ENCODE results near the gene KCNT1.
"Not testable (repeated sequence)": the region's sequence is repeated elsewhere in the genome, so short reads cannot be mapped to it uniquely, and the experiment has no call there.

The KCNT1 gene

DNA sequence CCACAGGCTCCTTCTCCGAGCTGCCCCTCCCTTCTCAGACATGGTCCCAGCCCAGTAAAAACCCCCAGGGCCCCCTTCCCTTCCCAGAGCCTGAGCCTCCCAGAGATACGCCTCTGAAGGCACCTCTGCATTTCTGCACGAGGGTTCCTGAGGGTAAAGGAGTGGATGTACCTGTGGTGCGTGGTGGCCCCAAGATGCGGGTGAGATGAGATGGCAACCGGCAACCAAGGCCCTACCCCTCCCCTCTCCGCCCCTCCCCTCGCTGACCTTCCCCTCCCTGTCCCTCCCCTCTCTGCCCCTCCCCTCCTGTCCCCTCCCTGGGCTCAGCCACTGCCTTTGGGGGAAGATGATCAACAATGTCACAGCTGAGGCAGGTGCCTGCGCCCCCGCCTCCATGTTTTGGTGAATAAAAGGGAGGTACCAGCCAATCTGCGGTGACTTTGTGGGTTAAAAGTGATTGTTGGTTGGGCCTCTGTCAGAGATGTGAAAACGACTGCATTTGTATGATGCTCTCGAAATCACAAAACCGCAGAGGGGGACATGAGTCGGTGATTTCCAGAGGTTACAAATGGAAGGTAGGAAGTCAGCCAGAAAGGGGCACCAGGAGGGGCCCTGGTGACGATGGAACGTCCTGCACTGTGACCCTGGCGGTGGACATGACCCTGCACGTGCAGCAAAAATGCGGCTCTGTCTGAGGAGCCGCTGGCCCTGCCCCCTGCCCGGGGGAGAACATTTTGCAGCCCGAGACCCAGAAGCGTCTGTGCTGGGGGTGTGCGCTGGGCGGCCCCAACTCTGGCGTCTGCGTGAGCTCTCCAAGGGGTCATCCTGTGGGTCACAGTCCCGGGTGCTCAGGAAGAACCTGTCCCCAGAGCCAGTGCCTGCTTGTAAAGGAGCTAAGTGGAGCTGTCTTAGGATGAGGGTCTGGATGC, 35.2 kb upstream of the KCNT1 start:
- TF ChIP-seq, protein P1, sequence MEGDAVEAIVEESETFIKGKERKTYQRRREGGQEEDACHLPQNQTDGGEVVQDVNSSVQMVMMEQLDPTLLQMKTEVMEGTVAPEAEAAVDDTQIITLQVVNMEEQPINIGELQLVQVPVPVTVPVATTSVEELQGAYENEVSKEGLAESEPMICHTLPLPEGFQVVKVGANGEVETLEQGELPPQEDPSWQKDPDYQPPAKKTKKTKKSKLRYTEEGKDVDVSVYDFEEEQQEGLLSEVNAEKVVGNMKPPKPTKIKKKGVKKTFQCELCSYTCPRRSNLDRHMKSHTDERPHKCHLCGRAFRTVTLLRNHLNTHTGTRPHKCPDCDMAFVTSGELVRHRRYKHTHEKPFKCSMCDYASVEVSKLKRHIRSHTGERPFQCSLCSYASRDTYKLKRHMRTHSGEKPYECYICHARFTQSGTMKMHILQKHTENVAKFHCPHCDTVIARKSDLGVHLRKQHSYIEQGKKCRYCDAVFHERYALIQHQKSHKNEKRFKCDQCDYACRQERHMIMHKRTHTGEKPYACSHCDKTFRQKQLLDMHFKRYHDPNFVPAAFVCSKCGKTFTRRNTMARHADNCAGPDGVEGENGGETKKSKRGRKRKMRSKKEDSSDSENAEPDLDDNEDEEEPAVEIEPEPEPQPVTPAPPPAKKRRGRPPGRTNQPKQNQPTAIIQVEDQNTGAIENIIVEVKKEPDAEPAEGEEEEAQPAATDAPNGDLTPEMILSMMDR (conservative IDR thresholded peaks at IDR 0.05; ENCODE audit: low read depth, low read length): no peak
- no peak overlapping the region for H3K4me3 ChIP-seq (ENCODE audit: low read depth, low read length)
- no peak for DNase-seq (ENCODE audit: low read depth)

DNA sequence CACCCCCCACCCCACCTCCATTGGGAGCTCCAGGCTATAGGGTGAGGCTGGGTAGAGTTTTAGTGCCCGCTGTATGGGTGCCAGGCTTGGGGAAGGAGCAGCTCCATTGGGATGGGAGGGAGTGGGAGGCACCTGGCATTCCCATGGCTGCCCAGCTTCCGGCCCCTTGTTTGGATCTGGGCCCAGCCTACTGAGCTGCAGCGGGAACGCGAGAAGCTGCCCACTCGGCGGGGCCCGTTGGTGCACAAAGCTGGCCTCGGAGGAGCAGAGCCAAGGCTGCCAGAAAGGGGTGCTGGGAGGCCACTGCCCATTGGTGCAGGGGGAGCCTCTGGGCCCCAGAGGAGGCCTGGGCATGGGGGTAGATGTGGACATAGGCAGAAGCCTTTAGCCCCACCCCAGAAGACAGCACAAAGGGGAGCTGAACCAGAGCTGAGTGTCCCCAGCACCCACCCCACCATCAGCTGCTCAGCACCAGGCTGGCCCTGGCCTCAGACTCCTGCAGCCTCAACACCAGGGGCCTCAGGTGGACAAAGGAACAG, 34.5 kb upstream of the KCNT1 start:
- DNase-seq (ENCODE audit: low read depth): no peak
- H3K4me3 ChIP-seq (ENCODE audit: low read depth, low read length): no peak overlapping the region
- TF ChIP-seq, protein P1 (conservative IDR thresholded peaks at IDR 0.05; ENCODE audit: low read depth, low read length): no peak

DNA sequence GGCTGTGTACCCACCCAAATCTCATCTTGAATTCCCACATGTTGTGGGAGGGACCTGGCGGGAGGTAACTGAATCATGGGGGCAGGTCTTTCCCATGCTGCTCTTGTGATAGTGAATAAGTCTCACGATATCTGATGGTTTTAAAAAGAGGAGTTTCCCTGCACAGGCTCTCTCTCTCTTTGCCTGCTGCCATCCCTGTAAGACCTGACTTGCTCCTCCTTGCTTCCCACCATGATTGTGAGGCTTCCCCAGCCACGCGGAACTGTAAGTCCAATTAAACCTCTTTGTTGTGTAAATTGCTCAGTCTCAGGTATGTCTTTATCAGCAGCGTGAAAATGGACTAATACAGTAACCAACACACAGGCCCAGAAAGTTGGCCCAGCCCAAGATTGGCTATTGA, 33.0 kb upstream of the KCNT1 start:
- H3K4me3 ChIP-seq (ENCODE audit: low read depth, low read length); DNase-seq (ENCODE audit: low read depth): not testable (repeated sequence)

DNA sequence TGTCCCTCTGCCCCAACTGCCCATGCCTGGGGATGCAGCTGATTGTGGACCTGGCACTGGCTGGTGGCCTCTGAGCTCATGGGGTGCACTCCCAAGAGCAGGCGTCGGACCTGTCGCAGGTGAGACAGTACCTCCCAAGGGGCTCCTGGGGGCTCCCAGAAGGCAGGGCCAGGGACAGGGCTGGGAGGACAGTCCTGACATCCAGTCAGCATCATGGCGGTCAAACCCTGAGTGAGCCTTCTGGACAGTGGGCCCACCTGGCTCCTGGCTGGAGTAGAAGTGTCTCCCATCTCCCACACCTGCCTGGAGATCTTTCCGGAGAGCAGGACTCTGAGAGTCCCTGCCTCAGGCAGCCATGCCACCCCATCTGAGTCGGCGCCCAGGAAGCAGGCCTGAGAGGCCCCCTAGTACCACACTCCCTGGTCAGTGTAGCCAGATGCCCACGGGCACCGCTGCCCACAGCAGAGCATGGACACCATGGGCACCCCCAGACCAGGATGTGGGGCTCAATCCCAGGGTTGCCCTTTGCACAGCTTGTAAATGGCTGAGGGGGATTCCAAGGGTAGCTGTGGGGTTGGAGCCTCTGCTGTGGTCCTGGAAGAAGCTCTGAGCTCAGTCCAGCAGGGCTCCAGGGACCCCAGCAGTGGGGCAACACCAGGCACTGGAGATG, 32.2 kb upstream of the KCNT1 start:
- no peak overlapping the region for H3K4me3 ChIP-seq (ENCODE audit: low read depth, low read length)
- TF ChIP-seq, protein P1 (conservative IDR thresholded peaks at IDR 0.05; ENCODE audit: low read depth, low read length): no peak
- DNase-seq (ENCODE audit: low read depth): no peak

DNA sequence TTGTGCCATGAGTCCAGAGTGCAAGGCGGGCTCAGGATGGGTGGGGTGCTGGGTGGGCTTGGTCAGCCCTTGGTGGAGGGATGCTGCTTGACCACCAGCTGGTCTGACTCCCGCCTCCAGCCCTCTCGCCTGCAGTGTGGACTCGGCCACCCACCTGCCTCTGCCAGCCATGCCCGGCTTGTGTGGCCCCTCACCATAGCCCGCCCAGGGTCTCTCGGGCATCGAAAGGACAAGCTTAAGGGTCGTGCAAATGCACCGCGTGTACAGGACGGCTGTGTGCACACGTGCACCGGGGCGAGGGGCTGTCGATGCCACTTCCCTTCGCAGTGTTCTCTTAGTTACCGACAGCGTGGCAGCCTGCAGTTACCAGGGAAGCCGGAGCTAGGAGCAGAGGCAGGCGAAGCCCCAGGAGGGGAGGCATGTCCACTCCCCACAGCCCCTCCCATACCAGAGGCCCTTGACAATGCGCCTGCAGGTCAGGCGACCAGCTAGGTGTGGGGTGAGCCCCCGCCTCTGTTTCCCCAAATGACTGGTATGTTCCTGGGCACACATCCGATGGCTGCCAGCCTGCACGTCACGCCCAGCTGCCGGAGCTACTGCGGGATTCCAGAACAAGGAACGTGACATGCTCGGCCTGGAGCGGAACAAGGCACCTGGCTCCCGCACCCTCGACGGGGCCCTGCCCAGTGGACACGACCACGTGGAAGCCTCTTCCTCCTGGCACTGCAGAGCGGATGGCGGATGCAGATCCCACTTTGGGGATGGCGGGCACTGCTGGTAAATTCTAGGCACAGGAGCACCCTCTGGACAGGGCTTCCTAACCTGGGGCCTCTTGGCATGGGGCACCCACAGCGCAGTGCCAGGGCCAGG, 31.0 kb upstream of the KCNT1 start:
- H3K4me3 ChIP-seq (ENCODE audit: low read depth, low read length): no peak overlapping the region
- no peak for DNase-seq (ENCODE audit: low read depth)
- TF ChIP-seq, protein P1 (conservative IDR thresholded peaks at IDR 0.05; ENCODE audit: low read depth, low read length): no peak

DNA sequence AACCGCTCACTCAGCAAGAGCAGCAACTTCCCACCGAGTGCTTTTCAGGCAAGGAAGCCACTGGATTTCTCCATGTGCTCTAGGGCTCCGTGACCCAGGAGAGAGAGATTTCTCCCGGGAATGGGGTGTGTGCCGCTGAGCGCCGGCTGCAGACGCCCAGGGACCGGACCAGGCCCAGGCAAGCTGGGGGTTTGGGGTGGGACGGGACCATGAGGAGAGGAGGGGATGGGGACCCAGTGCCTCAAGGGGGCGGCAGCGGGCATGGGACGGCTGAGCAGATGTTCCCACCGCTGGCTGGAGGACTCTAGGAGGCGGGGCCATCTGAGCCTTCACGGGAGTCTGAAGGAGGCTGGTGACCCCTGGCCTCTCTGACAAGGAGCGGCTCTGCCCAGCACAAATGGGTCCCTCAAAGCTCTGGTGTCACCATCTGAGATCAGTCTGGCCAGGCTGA, 30.4 kb upstream of the KCNT1 start:
- DNase-seq (ENCODE audit: low read depth): no peak
- H3K4me3 ChIP-seq (ENCODE audit: low read depth, low read length): no peak overlapping the region
- TF ChIP-seq, protein P1 (conservative IDR thresholded peaks at IDR 0.05; ENCODE audit: low read depth, low read length): no peak

DNA sequence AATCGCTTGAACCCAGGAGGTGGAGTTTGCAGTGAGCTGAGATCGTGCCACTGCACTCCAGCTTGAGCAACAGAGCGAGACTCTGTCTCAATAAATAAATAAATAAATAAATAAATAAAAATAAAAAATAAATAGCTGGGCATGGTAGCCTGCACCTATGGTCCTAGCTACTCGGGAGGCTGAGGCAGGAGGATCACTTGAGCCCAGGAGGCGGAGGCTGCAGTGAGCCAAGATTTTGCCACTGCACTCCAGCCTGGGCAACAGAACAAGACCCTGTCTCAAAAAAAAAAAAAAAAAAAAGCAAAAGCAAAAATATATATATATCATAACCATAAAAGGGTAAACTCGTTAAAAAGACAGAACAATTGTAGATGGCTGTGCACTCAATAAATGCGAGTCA, 29.2 kb upstream of the KCNT1 start:
- DNase-seq (ENCODE audit: low read depth); H3K4me3 ChIP-seq (ENCODE audit: low read depth, low read length): not testable (repeated sequence)

Measured in choroid plexus epithelial cell (primary cell).